ENCODE measurements around the gene ELOVL7.
"Not testable (repeated sequence)": the region's sequence is repeated elsewhere in the genome, so short reads cannot be mapped to it uniquely, and the experiment has no call there.

The ELOVL7 gene

DNA sequence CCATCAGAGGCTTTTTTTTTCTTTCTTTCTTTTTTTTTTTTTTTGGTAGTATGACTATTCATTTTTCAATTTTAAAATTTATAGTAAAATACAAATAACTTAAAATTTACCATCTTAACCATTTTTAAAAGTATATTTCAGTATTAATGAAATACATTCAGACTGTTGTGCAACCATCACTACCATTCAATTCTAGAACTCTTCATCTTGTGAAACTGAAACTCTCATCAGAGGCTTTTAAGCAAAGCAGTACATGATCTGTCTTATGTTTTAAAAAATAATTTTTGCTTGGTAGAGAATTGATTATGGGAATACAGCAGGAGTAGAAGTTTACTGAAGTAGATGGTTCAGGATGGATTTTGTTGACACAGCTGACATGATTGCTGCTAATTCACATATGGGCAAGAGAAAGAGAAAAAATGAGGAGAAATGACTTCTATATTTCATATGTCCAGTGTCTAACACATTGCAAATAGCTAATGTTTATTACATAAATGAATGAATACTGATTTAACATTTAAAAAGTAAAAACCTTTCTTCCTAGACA is 13.4 kb downstream of the ELOVL7 start:
- DNase-seq (ENCODE audit: low spot score) = no peak

DNA sequence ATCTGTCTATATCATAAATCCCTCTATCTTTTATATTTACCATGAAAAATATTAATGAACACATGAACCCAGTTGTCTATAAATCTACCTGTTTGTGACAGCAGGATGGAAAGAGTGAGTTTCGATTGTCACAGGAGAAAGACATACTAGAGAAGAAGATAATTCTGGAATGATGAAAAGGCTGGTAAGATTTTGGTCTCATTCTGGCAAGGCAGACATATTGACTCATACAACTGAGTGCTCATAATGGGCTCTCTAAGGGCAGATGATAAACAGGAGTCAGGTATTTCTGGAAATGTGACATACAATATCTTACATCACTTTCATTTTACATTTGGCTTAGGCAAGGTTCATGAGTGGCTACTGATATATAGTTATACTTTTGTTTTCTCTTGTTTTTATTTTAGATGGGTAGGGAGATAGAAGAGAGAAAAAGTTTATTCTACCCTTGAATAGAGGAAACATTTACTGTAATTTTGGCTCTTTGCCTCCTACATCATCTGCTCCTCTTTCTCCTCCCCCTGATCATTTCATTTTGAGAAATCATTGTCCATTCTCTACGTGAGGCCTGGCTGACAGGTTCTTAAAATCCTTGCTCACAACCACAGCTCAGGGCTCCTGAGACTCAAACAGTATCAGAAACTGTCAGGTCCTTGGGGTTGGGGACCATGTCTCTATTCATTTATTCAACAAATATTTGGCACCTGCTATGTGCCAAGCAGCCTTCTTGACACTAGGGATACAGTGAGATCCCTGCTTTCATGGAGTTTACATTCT is 14.4 kb downstream of the ELOVL7 start:
- DNase-seq (ENCODE audit: low spot score) = no peak

DNA sequence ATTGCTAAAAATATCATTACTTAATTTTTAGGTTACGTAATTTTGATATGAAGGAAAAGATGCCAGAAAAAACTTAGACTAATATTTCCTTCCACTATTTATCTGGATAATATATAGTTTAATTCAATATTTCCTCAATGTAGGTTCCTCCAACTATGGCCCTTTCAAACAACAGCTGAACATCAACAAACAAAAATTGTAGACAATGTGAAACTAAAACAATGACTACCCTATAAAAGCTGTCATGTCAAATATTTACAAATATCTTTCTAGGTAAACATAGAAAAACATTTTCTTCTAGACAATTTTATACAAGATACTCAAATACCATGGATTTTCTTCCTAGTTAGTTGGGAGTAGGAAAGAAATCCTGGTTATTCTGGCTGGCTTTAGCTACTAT is 16.9 kb downstream of the ELOVL7 start:
- DNase-seq (ENCODE audit: low spot score) = no peak

DNA sequence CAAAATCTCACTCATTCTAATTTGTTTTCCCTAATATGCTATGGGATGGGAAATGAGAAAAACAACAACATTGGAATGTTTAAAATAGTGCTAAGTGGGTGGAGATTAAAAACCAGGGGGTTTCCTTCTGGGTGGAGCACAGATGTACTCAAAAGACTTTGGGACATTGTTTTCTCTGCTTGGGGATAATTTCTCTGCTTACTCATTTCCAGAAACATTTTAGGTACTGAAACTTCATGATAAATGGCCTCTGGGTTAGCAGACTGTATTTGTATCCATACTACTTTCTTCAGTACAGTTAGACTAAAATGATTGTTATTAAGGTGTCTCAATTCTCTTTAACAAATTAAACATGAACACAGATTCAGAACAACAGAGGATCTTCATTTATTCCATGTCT is 17.4 kb downstream of the ELOVL7 start:
- no peak for DNase-seq (ENCODE audit: low spot score)

DNA sequence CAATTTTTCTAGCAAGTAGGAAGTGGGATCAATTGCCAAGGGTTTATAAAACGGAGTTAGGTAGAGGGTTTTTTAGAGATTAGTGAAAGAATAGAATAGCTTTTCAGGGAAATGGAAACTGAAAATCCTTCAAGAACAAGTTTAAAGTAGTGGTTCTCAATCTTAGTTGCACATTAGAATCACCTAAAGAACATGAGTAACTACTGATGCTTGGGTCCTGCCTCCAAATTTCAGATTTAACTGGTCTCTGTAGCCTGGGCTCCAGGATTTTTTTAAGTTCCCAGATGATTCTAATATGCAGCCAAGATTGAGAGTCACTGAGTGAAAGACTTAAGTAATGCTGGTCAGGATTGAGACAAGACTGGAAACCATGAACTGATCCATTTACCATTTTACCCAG is 20.5 kb downstream of the ELOVL7 start:
- no peak for DNase-seq (ENCODE audit: low spot score)

DNA sequence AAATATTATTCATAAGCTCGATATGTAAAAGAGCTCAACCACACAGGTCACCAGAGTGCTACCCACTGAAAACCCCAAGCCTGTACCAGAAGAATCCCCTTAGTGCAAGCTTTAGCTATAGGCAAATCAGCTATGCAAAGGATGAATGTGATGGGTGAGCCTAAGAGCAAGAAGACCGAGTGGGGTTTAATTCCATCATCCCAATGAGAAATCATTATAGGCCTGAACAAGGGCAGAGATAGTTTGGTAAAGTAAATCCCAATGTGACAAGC is 21.8 kb downstream of the ELOVL7 start:
- no peak for DNase-seq (ENCODE audit: low spot score)

DNA sequence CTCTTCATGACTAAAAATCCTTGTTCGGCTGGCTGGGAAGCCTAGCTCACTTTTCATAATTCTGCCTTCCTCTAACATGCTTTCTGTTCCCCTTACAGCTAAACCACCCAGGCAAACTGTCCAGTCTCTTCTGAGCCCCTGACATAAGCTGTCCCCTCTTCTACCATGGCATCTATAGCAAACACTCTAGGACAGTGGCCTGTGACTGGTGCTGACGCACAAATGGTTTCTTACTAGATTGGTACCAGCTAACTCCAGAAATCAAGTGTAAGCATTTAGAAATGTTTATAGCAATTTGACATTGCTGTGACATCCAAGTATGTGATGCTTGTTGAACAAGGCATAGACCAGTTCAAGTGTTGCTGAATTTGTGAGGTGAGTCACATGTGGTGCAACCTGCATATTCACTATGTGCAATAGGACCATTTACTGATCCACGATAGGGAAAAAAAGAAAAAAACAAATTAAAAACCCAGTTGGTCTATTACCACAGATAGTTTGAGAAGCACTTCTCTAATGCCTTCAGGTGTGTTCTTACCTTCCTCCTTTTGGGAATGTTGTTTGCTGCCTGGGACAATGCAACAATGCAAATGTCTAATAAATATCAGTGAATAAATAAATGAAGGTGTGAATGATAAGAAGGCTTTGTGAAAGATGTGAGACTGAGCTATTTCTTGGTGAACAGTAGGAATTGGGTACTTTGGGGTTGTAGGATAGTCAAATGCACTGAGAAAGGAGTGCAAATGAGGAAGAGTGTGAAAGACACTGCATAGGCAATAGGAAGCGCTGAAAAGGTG is 22.4 kb downstream of the ELOVL7 start:
- DNase-seq (ENCODE audit: low spot score) = no peak

DNA sequence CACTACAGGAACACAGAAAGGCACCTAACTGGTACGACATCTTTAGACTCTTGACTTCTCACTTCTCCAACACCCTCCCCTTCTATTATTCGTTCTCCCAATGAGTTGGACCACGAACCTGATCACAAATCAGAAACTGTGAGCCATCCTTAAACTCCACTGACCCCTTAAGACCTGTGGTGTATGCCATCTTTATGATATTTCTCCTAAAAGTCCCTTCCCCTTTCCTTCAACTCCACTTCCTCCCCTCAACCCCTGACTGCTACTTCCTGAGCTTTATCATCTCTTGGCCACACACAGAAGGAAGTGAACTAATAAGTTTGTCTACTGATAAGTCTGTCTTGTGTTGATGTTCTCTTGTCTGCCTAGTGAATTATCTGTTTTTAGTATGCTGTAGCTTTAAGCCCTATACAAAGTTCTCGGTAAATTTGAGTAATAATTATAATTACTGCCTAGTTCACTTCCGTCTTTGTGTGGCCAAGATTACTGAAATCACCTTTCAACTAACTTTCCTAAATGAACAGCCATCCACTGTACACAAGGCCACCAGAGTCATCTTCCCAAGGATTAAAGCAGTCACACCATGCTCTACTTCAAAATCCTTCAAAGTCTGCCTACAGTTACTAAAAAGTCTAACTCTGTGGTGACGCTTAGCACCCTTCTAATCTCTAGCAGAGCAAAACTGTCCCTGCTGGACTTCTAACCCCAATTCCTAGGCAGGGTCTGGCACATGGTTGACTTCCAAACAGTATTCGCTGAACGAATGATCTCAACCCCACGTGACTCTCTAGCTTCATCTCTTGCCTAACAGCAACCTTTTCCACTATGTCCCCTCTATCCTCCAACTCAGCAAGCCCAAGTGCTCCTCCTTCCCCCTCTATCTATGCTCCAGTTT is 23.2 kb downstream of the ELOVL7 start:
- DNase-seq (ENCODE audit: low spot score) = no peak

DNA sequence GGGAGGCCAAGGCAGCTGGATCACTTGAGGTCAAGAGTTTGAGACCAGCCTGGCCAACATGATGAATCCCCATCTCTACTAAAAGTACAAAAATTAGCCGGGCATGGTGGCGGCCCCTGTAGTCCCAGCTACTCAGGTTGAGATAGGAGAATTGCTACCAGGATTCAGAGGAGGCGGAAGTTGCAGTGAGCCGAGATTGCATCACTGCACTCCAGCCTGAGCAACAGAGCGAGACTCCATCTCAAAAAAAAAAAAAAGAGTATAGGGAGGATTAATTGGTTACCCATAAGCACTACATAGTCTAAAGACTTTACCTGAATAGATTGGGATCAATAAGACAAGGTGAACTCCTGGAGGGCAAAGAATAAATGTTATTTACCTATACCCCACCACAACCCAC is 27.9 kb downstream of the ELOVL7 start:
- not testable (repeated sequence) for DNase-seq (ENCODE audit: low spot score)

DNA sequence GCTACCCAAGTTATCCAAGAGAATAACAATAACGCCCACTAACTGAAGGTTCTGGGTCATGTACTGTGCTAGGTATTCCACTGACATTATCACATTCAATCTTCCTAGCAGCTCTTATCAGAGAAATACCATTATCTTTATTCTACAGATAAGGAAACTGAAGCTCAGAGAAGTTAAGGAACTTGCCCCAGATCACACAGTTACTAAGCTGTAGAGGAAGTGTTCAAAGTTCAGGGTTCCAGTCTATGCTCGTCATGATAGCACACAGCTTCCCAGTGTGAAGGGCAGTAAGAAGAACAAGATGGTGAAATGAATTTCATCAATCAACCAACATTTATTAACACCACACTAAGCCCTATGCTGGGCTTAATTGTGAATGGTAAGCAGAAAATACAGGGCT is 29.6 kb downstream of the ELOVL7 start:
- no peak for DNase-seq (ENCODE audit: low spot score)

DNA sequence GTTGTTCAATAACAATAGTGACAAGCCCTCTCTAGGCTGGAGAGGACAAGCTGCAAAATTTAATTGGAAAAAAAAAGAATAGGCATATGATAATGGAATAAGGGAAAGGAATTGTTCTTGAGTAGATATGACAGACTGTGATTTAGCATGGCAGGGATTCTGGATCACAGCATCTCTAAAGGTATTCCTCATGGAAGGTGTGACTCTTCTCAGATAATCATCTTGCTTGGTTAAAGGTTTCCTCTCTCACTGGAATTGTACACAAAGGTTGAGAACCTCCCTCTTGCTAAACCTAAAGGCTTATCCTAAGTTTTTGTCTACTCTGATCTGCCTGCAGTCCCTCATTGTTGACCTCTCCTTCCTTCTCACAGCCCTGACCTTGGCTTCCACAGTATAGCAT is 31.6 kb downstream of the ELOVL7 start:
- DNase-seq (ENCODE audit: low spot score) = no peak

DNA sequence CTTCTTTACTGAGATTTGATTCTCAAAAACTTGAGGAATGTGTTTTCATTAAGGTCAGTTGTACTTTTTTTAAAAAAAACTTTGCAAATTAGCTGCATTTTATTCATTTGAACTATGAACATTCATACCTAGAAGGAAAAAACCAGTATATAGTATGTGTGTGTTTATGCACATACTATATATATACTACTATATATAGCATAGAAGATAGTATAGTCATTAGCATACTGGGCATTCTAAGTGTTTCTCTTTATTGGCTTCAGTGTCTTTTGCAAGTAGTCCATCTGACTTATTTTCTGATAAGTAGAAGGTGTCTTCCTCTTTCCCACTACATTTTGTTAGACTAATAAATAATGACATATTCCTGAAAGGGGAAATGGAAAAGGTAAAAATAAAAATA is 33.0 kb downstream of the ELOVL7 start:
- DNase-seq (ENCODE audit: low spot score) = no peak

DNA sequence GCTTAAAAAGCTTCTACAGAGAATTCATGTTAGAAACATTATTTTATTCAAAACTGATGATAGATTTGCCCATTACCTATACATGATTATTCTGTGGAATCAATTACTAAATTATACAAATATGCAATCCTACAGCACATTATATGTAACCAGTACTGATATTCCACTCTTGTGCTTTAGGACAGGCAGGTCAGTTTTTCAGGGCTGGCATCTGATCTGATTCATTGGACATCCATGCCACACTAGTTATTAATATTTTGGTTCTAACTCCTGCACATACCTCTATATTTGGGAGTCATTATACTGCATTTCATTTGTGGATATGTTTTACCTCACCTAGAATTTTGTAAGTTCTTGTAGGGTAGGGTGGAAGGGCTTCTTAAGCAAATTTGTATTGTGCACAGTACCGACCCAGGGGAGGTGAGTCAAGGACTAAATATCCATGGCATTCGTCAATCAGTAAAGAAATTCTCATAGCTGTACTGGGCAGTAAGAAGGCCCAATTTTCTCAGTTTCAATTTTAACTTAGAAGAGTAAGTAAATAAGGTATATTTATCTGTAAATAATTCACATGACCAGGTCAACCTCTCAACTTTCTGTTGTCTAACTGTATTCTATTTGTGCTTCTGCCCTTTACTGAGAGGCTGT is 33.5 kb downstream of the ELOVL7 start:
- peak; percentile 6 for DNase-seq (ENCODE audit: low spot score)

DNA sequence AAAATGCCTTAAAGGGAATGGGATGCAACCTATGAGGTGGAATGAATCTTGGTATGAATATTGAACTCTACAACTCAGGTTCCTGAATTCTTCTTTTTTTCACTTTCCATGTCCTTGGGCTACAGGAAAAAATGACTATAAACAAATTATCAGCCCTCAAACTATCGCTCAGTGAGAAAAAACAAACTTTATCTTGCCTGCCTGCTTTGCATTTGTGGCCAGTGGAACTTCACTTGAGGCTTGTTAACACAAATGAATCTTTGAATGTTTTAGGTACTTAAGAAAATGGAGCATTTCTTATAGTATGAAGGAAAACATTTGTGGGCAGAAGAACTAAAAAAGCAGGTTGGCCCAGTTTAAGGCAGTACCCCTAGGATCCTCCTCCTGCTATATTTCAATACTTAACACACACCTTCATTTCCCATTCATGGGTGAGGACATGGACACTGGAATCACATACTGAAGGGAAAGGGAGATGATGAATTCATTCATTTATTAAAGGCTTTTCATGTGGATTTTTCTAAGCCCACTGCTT is 34.1 kb downstream of the ELOVL7 start:
- no peak for DNase-seq (ENCODE audit: low spot score)

DNA sequence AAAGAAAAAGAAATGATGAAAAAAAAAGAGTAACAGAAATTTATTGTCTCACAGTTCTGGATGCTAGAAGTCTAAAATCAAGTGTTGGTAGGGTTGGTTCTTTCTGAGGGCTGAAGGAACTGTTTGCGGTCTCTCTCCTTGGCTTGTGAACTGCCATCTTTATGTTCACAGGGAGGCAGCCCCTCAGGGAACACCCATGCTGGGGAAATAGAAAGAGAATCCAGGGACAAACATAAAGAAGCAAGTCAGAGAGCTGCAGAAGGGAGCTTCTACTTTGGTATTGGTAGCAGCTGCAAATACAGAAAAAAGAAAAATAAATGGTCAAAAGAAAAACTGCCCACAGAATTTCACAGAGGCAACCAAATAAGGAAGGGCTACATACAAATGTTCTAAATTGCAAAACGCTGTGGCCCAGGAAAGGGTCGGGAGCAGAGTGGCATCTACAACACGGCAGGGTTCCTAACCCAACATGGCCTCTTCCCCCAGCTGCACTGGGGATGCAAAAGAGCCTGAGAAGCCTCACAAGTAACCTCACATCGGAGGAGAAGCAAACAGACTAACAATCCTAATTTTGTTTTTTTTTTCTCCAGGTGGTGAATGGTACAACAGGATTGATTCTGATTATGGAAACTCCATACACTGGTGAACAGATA is 37.4 kb downstream of the ELOVL7 start:
- no peak for DNase-seq (ENCODE audit: low spot score)

DNA sequence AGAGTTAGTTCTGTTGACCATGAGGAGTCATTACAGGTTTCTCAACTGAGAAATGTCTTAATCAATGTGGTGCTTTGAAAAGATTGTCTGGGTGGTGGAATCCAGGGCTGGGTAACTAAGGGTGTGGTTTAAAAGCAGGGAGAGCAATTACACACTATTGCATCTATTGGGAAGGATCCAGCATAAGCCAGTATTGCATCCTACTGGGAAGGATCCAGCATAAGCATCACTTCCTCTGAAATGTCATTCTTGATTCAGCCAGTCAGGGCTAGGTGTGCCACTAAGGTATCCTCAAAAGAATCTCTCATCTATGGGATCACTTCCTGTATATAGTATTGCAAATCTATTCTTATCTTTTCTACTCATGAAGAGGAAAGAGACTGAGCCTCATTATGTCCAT is 38.6 kb downstream of the ELOVL7 start:
- DNase-seq (ENCODE audit: low spot score) = no peak

DNA sequence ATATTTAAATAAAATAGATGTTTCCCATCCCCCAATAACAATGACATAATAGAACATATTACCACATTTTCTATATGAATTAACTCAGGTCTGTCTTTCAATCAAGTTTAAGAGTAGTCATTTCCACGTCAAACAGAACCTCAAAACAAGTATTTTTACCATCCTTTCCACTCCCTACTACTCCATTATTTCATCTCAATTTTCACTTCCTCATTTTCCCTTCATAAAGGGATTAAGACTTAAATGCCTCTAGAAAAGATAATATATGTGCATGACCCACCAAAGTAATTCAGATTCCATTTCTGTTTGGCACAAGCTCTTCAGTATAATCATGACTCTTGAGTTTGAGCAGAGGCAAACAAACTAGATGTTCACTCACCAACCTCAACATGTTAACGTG is 40.4 kb downstream of the ELOVL7 start:
- no peak for DNase-seq (ENCODE audit: low spot score)

DNA sequence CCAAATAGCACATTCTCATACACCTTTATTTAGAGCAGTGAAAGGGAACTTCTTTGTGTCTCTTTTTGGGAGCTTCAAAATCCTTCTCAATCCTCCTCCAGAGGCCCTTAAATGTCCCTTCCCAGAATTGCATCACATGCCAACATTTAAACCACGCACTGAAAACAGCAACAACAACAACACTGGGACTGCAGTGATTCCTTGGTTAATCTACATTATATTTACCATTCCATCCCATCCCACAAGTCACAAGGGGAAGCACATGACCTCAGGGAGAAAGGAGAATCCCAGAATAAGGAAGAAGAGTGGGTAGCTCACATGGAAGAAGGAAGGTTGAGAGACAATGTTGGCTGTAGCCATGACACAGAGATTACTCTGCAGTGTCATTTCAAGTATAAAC is 41.1 kb downstream of the ELOVL7 start:
- DNase-seq (ENCODE audit: low spot score) = no peak

DNA sequence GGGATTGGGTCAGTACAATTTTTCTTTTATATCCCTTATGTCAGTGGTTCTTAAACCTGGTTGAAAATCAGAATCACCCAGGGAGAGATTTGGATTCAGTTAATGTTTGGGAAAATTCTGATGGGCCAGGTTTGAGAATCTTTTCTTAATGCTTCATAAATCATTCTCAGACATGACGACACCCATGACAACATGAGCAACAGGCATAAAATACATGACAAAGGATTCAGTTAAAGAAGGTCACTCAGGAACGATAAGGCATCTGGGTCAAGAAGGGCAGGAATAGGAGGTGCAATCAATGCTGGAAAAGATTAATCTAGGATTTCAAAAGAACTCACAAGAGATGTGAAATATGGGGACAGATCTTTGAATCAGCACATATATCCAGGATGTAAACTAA is 41.8 kb downstream of the ELOVL7 start:
- DNase-seq (ENCODE audit: low spot score) = no peak

DNA sequence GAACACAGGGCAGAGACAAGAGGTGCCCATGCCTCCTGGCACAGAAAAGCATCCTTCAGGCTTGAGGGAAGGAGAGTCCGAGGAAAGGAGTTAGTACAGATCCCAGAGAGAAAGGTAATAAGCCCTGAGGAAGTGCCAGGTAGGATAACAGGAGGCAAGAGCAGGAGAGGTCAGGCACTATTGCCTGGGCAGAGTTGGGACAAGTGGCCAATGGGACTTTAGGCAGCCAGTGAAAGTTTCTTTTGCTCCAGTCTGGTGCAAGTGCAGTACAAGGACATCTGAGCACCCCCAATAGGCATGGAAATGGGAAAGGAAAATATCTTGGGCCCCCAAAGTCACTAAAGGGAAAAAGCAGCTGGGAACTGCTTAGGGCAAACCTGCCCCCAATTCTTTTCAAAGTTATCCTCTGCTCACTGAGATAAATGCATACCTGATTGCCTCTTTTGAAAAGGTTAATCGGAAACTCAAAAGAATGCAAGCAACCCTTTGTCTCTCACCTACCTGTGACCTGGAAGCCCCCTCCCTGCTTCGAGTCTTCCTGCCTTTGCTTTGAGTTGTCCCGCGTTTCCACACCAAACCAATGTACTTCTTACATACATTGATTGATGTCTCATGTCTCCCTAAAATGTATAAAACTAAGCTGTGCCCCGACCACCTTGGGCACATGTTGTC is 46.5 kb downstream of the ELOVL7 start:
- DNase-seq (ENCODE audit: low spot score) = no peak
